Measurements from ENCODE around the gene PHLDA3.
A peak's percentile ranks its signal among the peaks of the same experiment; 100 is the strongest.

PHLDA3 gene

DNA sequence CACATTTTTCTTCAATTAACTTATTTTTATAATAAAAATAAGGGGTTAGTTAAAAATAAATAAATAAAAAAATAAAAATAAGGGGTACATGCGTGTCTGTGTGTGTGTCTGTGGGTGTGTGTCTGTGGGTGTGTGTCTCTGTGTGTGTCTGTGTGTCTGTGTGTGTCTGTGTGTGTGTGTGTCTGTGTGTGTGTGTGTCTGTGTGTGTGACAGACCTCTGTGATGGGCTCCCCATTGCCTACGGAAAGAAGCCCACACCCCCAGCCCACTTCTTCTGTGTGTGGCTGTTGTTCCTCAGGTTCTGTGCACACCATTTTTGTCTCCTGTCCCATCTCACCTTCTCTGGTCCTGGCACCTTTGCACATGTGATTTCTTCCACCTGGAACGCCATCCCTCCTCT is 9.9 kb downstream of the PHLDA3 start:
- H3K9me3 ChIP-seq (ENCODE audit: control insufficient read depth in 1 of 2, low read length in 2 of 2), result no peaks in the 10 kb centered on the region
- H3K27ac ChIP-seq (ENCODE audit: low read length), result no peak overlapping the region
- H3K4me1 ChIP-seq (ENCODE audit: control insufficient read depth in 1 of 2, insufficient read depth in 2 of 2, low read length in 2 of 2), result peaks cover 4 to 38% of the 10 kb centered on the region in 2 donors

DNA sequence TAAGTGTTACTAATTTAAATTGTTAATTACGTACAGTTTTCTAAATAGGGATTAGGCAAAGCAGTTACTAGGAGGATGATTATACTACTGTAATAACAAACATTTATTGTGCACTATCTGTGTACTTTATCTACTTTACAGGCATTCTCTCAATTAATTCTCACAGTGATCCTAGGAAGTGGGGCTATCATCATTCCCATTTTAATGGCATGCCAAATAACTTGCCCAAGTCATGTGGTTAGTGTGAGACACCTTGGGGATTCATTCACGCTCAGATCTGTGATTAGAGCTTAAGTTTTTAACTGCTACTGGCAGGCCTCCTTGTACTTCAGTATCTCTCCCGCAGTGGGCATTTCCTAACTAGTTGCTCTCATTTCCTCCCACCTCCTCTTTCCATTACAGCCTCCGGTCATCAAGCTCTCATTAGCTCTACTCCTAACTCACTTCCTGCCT is 11.5 kb downstream of the PHLDA3 start:
- H3K4me1 ChIP-seq (ENCODE audit: control insufficient read depth in 1 of 2, insufficient read depth in 2 of 2, low read length in 2 of 2), result peaks cover 0 to 31% of the 10 kb centered on the region in 2 donors
- H3K36me3 ChIP-seq (ENCODE audit: control insufficient read depth in 1 of 2, insufficient read depth in 2 of 2, low read length in 2 of 2), result peaks cover 0 to 3% of the 10 kb centered on the region in 2 donors
- H3K4me3 ChIP-seq (ENCODE audit: low read depth in 1 of 2, low read length in 2 of 2), result no peak overlapping the region
- peak overlapping the region; percentile 68 for H3K27ac ChIP-seq (ENCODE audit: low read length)
- no peaks in the 10 kb centered on the region for H3K27me3 ChIP-seq (ENCODE audit: low read depth, low read length)
- H3K9me3 ChIP-seq (ENCODE audit: control insufficient read depth in 1 of 2, low read length in 2 of 2), result no peaks in the 10 kb centered on the region

More for the DNA sequence above, 9.9 kb downstream of the PHLDA3 start:
- H3K36me3 ChIP-seq (ENCODE audit: control insufficient read depth in 1 of 2, insufficient read depth in 2 of 2, low read length in 2 of 2), result peaks cover 0 to 6% of the 10 kb centered on the region in 2 donors
- no peak overlapping the region for H3K4me3 ChIP-seq (ENCODE audit: low read depth in 1 of 2, low read length in 2 of 2)
- H3K27me3 ChIP-seq (ENCODE audit: low read depth, low read length), result no peaks in the 10 kb centered on the region

DNA sequence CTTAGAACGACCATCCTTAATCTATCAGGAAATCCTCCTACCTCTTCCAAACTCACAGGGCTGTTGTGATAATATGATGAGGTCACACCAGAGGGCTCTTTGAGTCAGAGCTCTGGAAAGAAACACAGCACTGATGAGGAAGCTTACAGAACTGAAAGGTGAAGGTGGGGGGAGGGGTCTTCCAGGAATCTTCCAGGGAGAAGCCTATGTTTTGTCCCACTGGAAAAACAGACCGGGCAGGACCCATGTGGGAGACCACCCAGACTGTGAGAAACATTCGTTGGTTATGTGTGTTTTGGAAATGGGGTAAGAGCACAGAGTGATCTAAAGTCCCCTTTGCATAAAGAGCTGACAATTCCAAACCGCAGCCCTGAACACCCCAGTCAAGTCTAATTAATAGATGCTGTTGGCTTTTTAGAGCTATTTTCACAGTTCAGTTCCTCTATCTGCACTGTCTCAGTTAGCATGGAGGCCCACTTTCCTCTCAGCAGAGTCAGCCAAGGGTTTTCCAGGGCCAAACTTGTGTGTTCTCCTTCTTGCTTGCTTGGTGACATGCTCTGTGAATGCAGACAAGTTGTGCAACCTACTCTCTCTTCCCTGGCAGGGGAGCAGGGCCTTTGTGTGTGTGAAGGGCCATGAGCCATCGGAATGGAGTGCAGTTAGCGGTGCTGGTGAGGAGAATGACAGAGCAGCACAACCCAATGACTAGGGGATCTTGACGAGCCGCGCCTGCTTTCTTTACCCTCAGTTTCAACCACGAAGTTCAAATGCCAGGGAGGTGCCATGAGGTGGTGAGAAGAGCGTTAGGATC is 12.3 kb downstream of the PHLDA3 start:
- Histone ChIP-seq H3K27me3 (ENCODE audit: low read depth, low read length) (no peaks in the 10 kb centered on the region), H3K36me3 (ENCODE audit: control insufficient read depth in 1 of 2, insufficient read depth in 2 of 2, low read length in 2 of 2) (peaks cover 0 to 3% of the 10 kb centered on the region in 2 donors), H3K9me3 (ENCODE audit: control insufficient read depth in 1 of 2, low read length in 2 of 2) (no peaks in the 10 kb centered on the region), H3K4me3 (ENCODE audit: low read depth in 1 of 2, low read length in 2 of 2) (no peak overlapping the region), H3K27ac (ENCODE audit: low read length) (peak overlapping the region; percentile 68), H3K4me1 (ENCODE audit: control insufficient read depth in 1 of 2, insufficient read depth in 2 of 2, low read length in 2 of 2) (peaks cover 0 to 24% of the 10 kb centered on the region in 2 donors)

DNA sequence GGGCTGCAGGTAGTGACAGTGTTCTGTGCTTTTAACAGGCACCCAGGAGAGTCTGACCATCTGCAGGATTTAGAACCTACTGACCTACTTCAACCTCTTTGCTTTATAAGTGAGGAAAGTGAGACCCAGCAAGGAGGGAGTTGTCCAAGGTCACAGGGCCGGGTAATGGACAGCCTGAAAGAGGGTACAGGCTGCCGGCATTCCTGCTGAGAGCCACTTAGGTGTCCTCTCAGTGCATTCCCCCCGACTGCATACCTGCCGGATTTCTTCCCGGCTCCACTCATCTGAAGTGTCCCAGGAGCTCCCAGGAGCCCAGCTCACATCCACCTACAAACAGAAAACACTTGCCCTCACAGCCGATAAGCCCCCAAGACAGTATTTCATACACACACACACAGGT is 13.9 kb downstream of the PHLDA3 start:
- H3K4me3 ChIP-seq (ENCODE audit: low read depth in 1 of 2, low read length in 2 of 2), result no peak overlapping the region
- no peaks in the 10 kb centered on the region for H3K27me3 ChIP-seq (ENCODE audit: low read depth, low read length)
- H3K27ac ChIP-seq (ENCODE audit: low read length), result no peak overlapping the region
- peaks cover 0 to 3% of the 10 kb centered on the region in 2 donors for H3K36me3 ChIP-seq (ENCODE audit: control insufficient read depth in 1 of 2, insufficient read depth in 2 of 2, low read length in 2 of 2)
- H3K4me1 ChIP-seq (ENCODE audit: control insufficient read depth in 1 of 2, insufficient read depth in 2 of 2, low read length in 2 of 2), result peaks cover 7 to 30% of the 10 kb centered on the region in 2 donors
- H3K9me3 ChIP-seq (ENCODE audit: control insufficient read depth in 1 of 2, low read length in 2 of 2), result no peaks in the 10 kb centered on the region

DNA sequence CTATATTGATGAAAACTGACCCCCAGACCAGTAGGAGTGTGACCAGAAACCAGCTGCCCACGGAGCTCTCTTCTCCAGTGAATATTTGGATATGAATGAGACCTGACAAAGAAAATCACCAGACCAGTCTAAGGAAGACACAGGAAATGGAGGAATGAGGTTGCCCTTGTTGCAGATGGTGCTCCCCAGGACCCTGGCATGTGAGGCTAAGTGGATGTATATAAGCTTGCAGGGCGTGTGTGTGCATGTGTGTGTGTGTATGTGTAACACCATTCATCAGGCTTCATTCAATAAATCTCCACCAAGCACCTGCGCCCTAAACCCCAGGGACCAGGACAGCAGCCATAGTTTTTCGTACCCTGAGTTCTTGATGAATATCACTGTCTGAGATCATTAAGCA is 14.4 kb downstream of the PHLDA3 start:
- Histone ChIP-seq H3K27me3 (ENCODE audit: low read depth, low read length) (no peaks in the 10 kb centered on the region), H3K4me1 (ENCODE audit: control insufficient read depth in 1 of 2, insufficient read depth in 2 of 2, low read length in 2 of 2) (peaks cover 7 to 30% of the 10 kb centered on the region in 2 donors), H3K4me3 (ENCODE audit: low read depth in 1 of 2, low read length in 2 of 2) (no peak overlapping the region), H3K9me3 (ENCODE audit: control insufficient read depth in 1 of 2, low read length in 2 of 2) (no peaks in the 10 kb centered on the region), H3K36me3 (ENCODE audit: control insufficient read depth in 1 of 2, insufficient read depth in 2 of 2, low read length in 2 of 2) (peaks cover 0 to 3% of the 10 kb centered on the region in 2 donors), H3K27ac (ENCODE audit: low read length) (no peak overlapping the region)

DNA sequence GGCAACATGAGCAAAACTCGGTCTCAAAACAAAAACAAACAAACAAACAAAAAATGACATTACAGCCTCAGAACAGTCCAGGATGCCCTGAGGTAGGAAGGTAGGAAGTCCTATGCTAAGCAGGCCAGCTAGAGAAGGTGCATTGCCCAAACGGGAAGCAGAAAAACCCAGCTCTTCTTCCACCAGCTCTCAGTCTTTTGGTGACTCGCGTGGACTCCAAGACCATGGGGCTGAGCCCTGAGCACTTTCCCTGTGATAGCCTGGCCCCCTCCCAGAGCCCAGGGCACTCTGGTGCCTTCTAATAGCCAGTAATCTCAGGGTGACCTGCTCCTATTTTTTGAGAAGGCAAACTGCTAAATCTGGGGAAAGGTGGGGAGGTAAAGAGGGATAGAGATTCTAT is 16.1 kb downstream of the PHLDA3 start:
- Histone ChIP-seq H3K27me3 (ENCODE audit: low read depth, low read length) (no peaks in the 10 kb centered on the region), H3K4me3 (ENCODE audit: low read depth in 1 of 2, low read length in 2 of 2) (no peak overlapping the region), H3K27ac (ENCODE audit: low read length) (no peak overlapping the region), H3K4me1 (ENCODE audit: control insufficient read depth in 1 of 2, insufficient read depth in 2 of 2, low read length in 2 of 2) (peaks cover 7 to 37% of the 10 kb centered on the region in 2 donors), H3K36me3 (ENCODE audit: control insufficient read depth in 1 of 2, insufficient read depth in 2 of 2, low read length in 2 of 2) (peaks cover 0 to 3% of the 10 kb centered on the region in 2 donors), H3K9me3 (ENCODE audit: control insufficient read depth in 1 of 2, low read length in 2 of 2) (no peaks in the 10 kb centered on the region)

DNA sequence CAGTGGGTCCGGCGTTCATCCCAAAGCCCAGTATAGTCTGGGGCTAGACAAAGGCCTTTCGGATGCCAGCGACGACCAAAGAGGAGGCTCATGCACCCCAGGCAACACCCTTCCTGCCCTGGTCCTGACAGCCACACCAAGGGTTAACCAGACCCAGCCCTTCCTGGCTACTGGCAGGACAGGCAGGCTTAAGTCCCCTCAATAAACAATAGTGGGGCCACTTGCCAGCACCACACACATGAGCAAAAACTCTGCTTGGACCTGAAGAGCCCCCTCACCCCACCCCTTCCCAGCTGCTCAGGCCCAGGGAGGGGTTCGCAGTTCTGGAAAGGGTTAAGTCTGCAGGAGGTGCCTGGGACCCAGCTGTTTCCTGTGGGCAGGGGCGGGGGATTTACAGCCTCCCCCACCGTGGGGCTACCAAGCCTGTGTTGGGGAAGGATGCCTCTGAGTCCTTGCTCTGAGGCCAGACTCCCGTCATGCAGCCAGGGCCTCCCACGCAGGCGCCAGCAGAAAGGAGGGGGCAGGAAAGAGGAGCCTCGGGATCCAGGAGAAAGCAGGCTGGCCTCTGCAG is 18.2 kb downstream of the PHLDA3 start:
- H3K36me3 ChIP-seq (ENCODE audit: control insufficient read depth in 1 of 2, insufficient read depth in 2 of 2, low read length in 2 of 2), result no peaks in the 10 kb centered on the region
- H3K4me3 ChIP-seq (ENCODE audit: low read depth in 1 of 2, low read length in 2 of 2), result no peak overlapping the region
- no peaks in the 10 kb centered on the region for H3K27me3 ChIP-seq (ENCODE audit: low read depth, low read length)
- peaks cover 7 to 28% of the 10 kb centered on the region in 2 donors for H3K4me1 ChIP-seq (ENCODE audit: control insufficient read depth in 1 of 2, insufficient read depth in 2 of 2, low read length in 2 of 2)
- no peaks in the 10 kb centered on the region for H3K9me3 ChIP-seq (ENCODE audit: control insufficient read depth in 1 of 2, low read length in 2 of 2)
- H3K27ac ChIP-seq (ENCODE audit: low read length), result peak overlapping the region; percentile 21

DNA sequence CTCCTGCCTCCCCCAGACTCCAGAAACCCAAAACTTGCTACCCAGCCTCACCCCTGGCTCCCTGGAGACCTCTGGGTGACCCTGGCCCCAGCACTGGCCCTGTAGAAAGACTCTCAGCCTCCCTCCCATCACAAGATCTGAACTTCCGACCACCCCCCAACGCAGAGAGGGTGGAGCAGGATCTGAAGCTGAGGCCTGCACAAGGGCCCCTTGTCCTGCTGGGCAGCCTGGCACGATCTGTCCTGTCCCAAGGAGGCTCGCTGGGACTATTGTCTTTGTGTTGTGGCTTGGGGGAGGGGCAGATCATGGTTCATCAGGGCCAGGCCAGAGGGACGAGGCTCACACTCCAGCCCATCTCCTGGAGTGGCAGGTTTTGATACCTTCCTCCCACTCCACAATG is 20.0 kb downstream of the PHLDA3 start:
- Histone ChIP-seq H3K36me3 (ENCODE audit: control insufficient read depth in 1 of 2, insufficient read depth in 2 of 2, low read length in 2 of 2) (no peaks in the 10 kb centered on the region), H3K27me3 (ENCODE audit: low read depth, low read length) (no peaks in the 10 kb centered on the region), H3K27ac (ENCODE audit: low read length) (peak overlapping the region; percentile 45), H3K4me1 (ENCODE audit: control insufficient read depth in 1 of 2, insufficient read depth in 2 of 2, low read length in 2 of 2) (peaks cover 7 to 23% of the 10 kb centered on the region in 2 donors), H3K4me3 (ENCODE audit: low read depth in 1 of 2, low read length in 2 of 2) (no peak overlapping the region), H3K9me3 (ENCODE audit: control insufficient read depth in 1 of 2, low read length in 2 of 2) (no peaks in the 10 kb centered on the region)

DNA sequence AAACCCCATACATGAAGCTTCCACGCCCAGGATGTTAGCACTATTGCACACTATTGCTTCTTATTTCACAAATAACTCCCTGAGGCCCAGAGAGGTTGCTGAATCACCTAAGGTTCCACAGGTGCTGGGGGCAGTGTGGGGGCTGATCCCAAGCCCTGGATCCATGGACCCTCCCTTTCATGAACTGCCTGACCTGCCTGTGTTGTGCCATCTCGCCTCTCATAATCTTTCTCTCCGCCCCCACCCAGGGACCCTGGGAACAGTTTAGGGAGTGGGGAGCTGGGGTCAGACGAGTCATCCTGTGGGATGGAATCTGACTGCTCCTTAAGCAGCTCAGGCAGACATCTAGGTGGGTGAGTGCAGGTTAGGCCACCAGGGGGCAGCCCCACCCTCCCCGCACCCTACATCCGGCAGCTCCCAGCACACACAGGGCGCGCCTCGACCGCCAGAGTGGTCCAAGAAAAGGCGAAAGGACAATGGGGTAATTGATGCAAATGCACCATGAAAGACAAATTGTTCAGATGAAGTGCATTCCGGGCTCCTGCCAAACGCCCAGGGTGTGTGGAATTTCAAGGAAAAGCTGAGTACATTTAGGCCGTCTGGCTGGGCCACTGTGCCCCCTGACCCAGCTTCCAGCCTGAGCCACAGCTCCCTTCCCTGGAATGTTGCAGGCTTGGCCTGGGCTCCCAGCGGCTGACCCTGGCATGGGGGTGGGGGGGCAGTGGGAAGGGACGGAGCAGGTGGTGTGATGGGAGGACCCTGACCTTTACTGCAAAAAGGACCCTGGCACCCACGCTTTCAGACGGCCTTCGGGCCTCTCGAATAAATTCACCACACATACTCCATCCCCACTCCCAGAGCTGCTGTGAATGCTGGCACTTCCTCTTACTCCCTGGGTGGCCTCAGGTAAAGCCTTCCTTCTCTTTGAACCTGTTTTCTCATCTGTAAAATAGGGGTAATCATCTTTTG is 20.8 kb downstream of the PHLDA3 start:
- no peaks in the 10 kb centered on the region for H3K9me3 ChIP-seq (ENCODE audit: control insufficient read depth in 1 of 2, low read length in 2 of 2)
- H3K27ac ChIP-seq (ENCODE audit: low read length), result peak overlapping the region; percentile 45
- H3K27me3 ChIP-seq (ENCODE audit: low read depth, low read length), result no peaks in the 10 kb centered on the region
- no peak overlapping the region for H3K4me3 ChIP-seq (ENCODE audit: low read depth in 1 of 2, low read length in 2 of 2)
- H3K36me3 ChIP-seq (ENCODE audit: control insufficient read depth in 1 of 2, insufficient read depth in 2 of 2, low read length in 2 of 2), result no peaks in the 10 kb centered on the region
- peaks cover 7 to 23% of the 10 kb centered on the region in 2 donors for H3K4me1 ChIP-seq (ENCODE audit: control insufficient read depth in 1 of 2, insufficient read depth in 2 of 2, low read length in 2 of 2)

DNA sequence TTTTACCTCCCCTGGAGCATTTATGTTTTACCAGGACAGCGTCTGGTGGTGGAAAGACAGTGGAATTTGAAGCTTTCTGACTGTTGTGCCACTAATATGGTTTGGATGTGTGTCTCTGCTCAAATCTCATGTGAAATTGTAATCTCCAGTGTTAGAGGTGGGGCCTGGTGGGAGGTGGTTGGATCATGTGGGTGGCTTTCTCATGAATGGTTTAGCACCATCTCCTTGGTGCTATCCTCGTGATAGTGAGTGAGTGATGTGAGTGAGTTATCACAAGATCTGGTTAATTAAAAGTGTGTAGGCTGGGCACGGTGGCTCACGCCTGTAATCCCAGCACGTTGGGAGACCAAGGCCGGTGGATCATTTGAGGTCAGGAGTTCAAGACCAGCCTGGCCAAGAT is 23.7 kb downstream of the PHLDA3 start:
- peaks cover 0 to 12% of the 10 kb centered on the region in 2 donors for H3K4me1 ChIP-seq (ENCODE audit: control insufficient read depth in 1 of 2, insufficient read depth in 2 of 2, low read length in 2 of 2)
- H3K27me3 ChIP-seq (ENCODE audit: low read depth, low read length), result no peaks in the 10 kb centered on the region
- H3K36me3 ChIP-seq (ENCODE audit: control insufficient read depth in 1 of 2, insufficient read depth in 2 of 2, low read length in 2 of 2), result no peaks in the 10 kb centered on the region
- H3K27ac ChIP-seq (ENCODE audit: low read length), result no peak overlapping the region
- H3K9me3 ChIP-seq (ENCODE audit: control insufficient read depth in 1 of 2, low read length in 2 of 2), result no peaks in the 10 kb centered on the region
- no peak overlapping the region for H3K4me3 ChIP-seq (ENCODE audit: low read depth in 1 of 2, low read length in 2 of 2)

DNA sequence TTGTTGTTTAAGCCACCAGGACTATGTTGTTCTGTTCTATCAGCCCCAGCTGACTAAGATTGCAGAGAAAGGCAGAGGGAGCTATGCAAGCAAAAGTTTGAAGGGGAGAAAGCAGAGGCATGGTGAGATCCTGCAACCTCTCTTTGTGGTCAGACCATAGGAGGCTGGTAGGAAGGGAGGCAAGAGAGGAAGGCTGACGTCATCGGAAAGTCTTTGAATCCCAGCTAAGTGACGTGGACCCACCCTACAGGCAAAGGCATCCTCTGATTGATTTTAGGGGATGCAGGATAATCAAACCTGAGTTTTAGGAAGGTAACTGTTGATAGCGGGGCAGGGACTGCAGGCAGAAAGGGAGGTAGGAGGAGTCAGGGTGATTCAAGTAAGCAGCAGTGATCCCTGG is 24.2 kb downstream of the PHLDA3 start:
- no peak overlapping the region for H3K4me3 ChIP-seq (ENCODE audit: low read depth in 1 of 2, low read length in 2 of 2)
- H3K36me3 ChIP-seq (ENCODE audit: control insufficient read depth in 1 of 2, insufficient read depth in 2 of 2, low read length in 2 of 2), result no peaks in the 10 kb centered on the region
- H3K27me3 ChIP-seq (ENCODE audit: low read depth, low read length), result no peaks in the 10 kb centered on the region
- H3K27ac ChIP-seq (ENCODE audit: low read length), result no peak overlapping the region
- H3K9me3 ChIP-seq (ENCODE audit: control insufficient read depth in 1 of 2, low read length in 2 of 2), result no peaks in the 10 kb centered on the region
- peaks cover 0 to 10% of the 10 kb centered on the region in 2 donors for H3K4me1 ChIP-seq (ENCODE audit: control insufficient read depth in 1 of 2, insufficient read depth in 2 of 2, low read length in 2 of 2)
